Islet precursor cell (in vitro differentiated cells): Measurements from ENCODE around the gene SHISA6.
A peak's percentile ranks its signal among the peaks of the same experiment; 100 is the strongest.

Experiments
- DNase-seq: peaks from one replicate; pipeline ENCODE4 v3.0.0-alpha.2; 2018

SHISA6 gene

DNA sequence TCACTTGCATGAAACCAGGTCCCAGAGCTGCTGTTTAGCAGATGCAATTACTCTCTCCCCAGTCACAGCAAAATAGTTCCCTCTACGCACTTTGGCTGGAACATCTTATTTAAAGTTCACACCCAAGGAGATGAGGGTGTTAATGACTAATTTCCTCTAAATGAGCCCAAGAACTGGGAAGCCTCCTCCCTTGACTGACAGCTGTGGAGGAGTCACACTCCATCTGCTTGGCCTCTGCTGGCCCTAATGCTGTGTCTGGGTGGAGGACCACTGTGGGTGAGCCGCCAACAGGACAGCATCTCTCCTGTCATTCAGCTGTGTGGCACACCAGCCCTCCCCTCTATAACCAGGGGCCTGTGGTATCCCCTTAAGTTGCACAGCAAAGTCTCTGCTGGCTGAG, 115.4 kb downstream of the SHISA6 start:
- DNase-seq, result no peak

DNA sequence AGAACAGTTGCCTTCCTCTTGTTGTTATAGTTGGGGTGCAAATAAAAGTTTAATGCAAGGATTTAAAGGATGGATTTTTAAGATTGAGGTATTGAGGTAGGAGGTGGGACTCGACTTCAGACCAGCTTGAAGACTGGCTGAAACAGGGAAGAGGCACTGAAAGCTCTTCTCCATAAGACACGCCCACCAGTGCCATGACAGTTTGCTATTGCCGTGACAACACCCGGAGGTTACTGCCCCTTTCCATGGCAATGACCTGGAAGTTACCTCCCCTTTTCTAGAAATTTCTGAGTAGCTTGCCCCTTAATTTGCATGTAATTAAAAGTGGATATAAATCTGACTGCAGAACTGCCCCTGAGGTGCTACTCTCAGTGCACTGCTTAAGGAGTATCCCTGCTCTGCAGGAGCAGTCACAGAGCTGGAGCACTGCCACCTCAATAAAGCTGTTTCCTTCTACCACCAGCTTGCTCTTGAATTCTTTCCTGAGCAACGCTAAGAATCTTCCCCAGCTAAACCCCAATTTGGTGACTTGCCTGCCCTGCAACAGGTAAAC, 122.6 kb downstream of the SHISA6 start:
- DNase-seq, result no peak

- no peak for DNase-seq
Observed at GRCh38 chr17:11366272-11366850, 125.3 kb downstream of the SHISA6 start.

DNA sequence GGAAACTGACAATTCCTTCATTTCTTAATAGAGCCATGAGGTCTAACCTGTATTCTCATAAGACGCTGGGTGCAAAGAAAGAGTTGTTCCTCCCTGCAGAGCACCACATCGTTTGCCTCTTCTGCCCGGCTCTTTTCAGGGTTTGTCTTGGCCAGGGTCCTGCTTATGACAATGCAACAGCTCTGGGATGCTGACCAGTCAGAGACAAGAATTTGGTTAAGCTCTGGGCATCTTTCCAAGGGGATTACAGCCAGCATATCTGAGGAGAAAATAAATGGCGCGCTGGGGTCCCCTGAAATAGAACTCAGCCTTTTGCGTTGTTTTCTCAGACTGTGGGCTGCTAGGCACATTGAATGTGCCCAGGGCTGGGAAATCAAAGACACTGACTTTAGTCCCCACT, 128.6 kb downstream of the SHISA6 start:
- DNase-seq, result no peak

GRCh38 chr17:11372692-11373091, 131.7 kb downstream of the SHISA6 start:
- no peak for DNase-seq

DNA sequence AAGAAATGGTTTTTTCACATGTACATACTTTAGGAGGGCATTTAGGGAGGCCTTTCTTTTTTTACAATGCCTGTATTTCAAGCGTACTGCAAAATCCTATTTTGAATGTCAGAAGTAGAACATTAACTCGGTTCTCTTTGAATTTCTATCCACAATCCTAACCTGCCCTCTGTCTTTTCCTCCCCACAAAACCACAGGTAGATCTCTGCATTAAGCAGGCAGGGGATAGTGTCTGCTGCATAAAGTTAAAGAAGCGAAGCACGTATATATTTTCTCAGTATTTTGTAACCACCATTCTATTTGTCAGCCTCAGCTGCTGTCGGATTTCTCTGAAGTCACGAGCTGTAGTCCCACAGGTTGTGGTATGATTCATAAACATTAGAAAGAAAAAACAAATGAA, 137.5 kb downstream of the SHISA6 start:
- no peak for DNase-seq

DNA sequence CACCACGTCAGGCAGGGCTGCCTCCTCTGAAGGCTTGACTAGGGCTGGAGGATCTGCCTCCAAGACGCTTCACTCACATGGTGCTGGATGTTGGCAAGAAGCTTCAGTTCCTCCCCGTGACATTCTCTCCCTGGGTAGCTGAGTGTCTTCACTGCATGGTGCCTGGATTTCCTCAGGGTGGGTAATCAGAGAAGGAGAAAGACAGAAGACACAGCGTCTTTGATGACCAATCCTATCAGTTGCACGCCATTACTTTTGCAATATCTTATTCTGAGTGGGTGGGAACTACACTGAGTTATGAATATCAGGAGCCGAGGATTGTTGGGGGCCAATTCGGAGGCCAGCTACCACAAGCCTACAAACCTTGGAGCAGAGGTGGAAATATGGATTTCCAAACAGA, 139.7 kb downstream of the SHISA6 start:
- DNase-seq, result no peak

DNA sequence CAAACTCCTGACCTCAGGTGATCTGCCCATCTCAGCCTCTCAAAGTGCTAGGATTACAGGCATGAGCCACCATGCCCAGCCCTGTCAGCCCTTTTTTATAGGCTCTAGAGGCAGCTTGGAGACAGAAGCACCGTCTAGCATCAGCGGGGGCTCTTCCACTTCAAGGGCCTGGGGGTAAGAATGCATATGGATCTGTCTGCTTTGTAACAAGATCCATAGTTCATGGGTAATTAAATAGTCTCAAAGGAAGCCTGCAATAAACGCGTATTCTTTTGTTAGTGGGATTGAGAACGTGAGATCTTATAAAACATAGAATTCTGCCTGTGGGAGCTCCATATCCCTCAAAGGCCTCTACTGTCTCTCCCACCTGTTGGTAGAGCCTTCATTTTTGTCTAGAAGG, 142.1 kb downstream of the SHISA6 start:
- no peak for DNase-seq

DNA sequence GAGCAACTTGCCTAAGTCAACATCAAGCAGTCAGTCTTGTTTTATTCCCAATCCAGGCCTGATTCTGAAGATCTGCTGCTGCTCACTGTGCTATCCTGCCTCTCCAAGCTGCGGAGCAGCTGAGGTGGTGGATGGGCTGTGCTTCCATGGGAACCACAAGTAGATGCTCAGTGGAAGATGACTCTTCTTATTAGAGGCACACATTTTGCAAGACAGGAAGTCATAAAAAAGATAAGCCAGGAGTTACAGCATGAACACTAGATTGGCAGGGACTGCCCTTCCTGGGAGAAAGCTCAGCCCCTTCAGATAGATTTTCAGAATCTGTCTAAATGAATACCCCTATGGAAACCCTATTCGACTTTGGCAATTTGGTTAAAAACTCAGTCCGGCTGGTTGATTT, 143.1 kb downstream of the SHISA6 start:
- no peak for DNase-seq

DNA sequence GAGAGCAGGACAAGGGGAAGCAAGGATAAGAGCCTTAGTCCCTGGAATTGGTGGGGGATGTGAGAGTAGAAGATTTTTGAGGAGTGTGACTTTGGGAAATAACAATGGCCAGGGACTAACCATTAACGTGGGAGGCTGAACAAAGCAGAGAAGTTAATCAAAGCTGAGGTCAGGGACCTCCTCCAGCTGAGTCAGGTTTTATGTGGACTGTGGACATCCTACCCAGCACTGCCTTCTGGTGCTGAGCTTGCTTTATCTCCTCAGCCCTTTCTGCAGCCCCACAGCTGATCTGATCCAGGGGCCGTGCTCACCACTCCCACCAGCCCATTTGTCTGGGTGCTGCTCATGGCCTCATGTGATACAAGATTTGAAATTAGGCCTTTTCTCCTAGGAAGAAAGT, 146.6 kb downstream of the SHISA6 start:
- DNase-seq, result no peak

- no peak for DNase-seq
Observed at GRCh38 chr17:11388054-11388453, 147.0 kb downstream of the SHISA6 start.

DNA sequence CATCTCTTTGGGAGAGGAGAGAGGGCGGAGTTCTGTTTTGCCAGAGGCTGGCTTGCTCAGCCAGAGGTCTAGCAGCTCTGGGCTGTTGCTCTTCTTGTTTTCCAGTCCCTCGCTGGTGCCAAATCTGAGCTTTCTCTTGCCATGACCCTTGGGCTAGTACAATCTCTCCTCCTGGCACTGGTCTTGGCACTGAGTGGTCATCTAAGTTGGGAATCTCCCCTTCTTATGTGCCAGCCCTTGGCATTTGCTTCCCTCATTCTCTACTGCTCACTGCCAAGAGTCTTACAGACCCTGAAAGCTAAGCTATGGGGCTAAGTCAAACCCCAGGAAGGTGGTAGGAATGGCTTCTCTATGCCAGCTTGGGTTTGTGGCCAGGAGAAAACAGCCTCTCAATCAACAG, 148.6 kb downstream of the SHISA6 start:
- DNase-seq, result no peak

DNA sequence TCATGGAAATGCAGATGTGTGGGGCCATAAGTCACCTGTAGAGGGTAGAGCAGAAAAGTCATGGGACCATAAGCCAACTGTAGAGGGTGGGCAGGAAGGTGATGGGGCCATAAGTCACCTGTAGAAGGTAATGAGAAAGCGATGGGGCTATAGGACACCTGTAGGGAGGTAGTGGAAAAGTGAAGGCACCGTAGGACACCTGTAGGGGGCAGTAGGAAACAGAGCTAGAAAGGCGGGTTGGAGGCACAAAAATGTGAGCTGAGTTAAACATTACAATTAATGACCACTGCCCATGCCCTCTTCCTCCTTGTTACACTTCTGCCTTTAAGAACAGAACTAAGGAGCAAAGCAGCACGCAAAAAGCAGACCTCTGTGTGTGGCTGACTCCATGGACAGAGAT, 150.1 kb downstream of the SHISA6 start:
- DNase-seq, result no peak

- peak; percentile 89 for DNase-seq
Observed at GRCh38 chr17:11404431-11405276, 163.6 kb downstream of the SHISA6 start.

- DNase-seq, result no peak
Observed at GRCh38 chr17:11406716-11407115, 165.7 kb downstream of the SHISA6 start.

DNA sequence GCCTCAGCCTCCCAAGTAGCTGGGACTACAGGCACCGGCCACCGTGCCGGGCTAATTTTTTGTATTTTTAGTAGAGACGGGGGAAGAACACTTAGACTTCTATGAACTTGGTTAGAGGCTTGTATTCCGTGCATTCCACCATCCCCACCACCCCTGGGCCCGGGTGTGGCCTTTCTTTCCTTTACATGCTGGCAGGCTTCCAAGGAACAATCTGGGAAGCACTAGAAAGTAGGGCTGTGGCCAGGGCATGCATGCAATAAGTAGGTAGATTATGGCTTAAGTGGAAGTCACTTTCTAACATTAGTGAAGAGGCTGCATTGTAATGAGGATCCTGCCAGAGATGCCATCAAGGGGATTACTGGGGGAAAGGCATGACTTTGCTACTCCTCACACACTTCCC, 171.6 kb downstream of the SHISA6 start:
- no peak for DNase-seq

- no peak for DNase-seq
Observed at GRCh38 chr17:11418342-11418741, 177.3 kb downstream of the SHISA6 start.

GRCh38 chr17:11430751-11431150, 189.7 kb downstream of the SHISA6 start:
- no peak for DNase-seq

- no peak for DNase-seq
Observed at GRCh38 chr17:11438673-11439072, 197.7 kb downstream of the SHISA6 start.

- no peak for DNase-seq
Observed at GRCh38 chr17:11441004-11441403, 200.0 kb downstream of the SHISA6 start.

- no peak for DNase-seq
Observed at GRCh38 chr17:11446316-11446715, 205.3 kb downstream of the SHISA6 start.

DNA sequence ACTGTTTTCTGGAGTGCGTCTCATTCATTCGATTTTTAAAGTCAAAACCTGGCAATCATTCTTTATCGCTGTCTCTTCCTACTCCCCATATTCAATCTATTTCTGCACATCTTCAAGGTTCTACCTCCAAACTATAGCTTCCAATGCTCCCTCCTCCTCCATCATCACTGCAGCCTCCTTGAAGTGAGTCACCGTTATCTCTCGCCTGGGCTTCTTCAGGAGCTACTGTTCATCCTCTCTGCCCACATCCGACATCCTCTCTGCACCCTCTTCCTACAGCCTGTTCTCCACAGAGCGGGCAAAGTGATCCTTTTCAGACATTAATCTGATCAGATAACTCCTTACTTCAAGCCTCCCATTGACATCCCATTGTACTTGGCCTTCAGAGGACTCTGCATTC, 213.1 kb downstream of the SHISA6 start:
- DNase-seq, result no peak

DNA sequence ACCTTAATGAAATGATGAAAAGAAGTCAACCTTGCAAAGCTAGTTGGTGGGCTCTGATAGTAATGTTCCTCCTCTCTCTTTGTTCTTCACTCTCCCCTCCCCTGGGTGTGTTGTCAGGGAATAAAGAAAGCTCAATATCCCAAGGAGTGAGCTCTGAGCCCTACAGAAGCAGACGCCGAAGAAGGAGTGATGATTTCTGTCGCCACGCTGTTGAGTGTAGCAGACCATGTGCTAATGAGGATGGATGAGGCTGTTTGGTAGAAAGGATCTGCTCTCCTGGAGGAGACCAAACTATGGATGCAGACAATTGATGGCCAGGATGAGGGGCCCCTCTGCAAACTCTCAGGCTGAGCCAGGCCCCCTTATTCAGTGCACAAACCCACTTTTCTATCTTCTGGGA, 217.3 kb downstream of the SHISA6 start:
- no peak for DNase-seq

- DNase-seq, result no peak
Observed at GRCh38 chr17:11459861-11460331, 218.9 kb downstream of the SHISA6 start.
